ENCODE data around the gene HAGHL.
A peak's percentile ranks its signal among the peaks of the same experiment; 100 is the strongest.

The HAGHL gene

GRCh38 chr16:776824-777223 lies 49.9 kb downstream of the HAGHL start:
- in situ Hi-C loops (cut with HindIII; ENCODE audit: low pct_ligation_motif_present, low pct_unique_long_range_greater_than_20kb, low sequenced_read_pairs), result no loop called here
- no peak for DNase-seq

DNA sequence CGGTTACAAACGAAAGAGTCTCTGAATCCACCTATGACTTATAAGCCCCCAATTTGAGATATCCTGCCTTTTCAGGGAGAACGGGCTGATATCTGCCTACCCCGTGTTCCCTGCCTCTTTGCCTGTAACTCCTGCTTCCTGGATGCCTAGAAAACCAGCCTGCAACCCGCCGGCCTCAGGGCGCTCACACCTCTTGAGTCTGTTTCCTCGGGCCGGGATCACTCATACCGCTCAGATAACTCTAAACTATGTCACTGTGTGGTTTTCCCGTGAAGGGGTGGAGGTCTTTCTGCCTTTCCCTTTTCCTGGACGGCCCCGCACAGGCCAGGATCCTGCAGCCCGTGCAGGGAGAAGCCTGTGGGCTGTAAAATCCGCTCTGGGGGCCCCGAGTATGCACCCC lies 50.9 kb downstream of the HAGHL start:
- peak; percentile 23 for DNase-seq
- in situ Hi-C loops (cut with HindIII; ENCODE audit: low pct_ligation_motif_present, low pct_unique_long_range_greater_than_20kb, low sequenced_read_pairs), result no loop called here

DNA sequence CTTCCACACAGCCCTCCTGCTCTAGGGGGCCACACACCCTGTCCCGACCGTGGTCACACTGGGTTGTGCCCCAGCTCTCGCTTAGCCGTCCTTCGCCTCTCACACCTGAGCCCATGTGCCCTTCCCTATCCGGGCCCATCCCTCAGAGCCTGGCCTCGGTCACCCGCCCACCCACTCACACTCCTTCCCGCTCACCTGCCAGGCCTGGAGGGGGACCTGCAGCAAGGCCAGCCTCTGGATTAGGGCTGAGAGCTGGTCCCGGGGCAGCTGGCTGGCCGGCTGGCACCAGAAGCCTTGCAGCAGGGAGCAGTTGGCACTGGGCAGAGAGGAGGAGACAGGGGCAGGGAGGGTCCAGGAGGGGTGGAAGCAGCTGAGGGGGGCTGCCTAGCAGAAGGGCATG lies 51.5 kb downstream of the HAGHL start:
- in situ Hi-C loops (cut with HindIII; ENCODE audit: low pct_ligation_motif_present, low pct_unique_long_range_greater_than_20kb, low sequenced_read_pairs), result no loop called here
- no peak for DNase-seq

DNA sequence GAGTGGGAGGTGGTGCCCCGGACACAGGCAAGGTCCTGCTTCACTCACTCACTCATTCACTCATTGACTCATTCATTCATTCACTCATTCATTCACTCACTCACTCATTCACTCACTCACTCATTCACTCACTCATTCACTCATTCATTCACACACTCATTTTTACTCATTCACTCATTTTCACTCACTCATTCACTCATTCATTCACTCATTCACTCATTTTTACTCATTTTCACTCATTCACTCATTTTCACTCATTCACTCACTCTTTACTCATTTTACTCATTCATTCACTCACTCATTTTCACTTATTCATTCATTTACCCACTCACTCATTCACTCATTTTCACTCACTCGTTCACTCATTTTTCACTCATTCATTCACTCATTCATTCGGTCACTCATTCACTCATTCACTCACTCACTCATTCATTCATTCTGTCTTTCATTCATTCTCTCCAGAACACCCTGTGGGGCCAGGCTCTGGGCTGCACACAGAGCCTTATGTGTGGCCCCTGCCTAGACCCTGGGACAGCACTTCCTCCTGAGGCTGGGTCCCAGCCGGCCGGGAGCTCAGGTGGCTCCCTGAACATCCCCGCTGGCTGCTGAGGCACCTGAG lies 52.1 kb downstream of the HAGHL start:
- DNase-seq, result no peak

More for the DNA sequence above, 52.1 kb downstream of the HAGHL start:
- in situ Hi-C loops (cut with HindIII; ENCODE audit: low pct_ligation_motif_present, low pct_unique_long_range_greater_than_20kb, low sequenced_read_pairs), result no loop called here

Data from ACHN (cell line).